GM03348 (cell line): ENCODE measurements around the gene RGS16.
"Not testable (repeated sequence)": the region's sequence is repeated elsewhere in the genome, so short reads cannot be mapped to it uniquely, and the experiment has no call there.

Experiments
- DNase-seq: peaks from one replicate; pipeline ENCODE4 v3.0.0; 2012; ENCODE audit warnings: low spot score

Gene RGS16

GRCh38 chr1:182604175-182605164 lies at the start of gene RGS16:
Gene RGS16, minus strand, starts transcription at chr1:182604389. Its CDS starts 130 bp downstream, at chr1:182604259.
- DNase-seq = peak; percentile 97

- no peak for DNase-seq
Measured at GRCh38 chr1:182653986-182654385, 49.8 kb upstream of the RGS16 start.

GRCh38 chr1:182652933-182653332 lies 48.7 kb upstream of the RGS16 start:
- DNase-seq = no peak

GRCh38 chr1:182651339-182651724 lies 47.1 kb upstream of the RGS16 start:
- no peak for DNase-seq

GRCh38 chr1:182650678-182651338 lies 46.6 kb upstream of the RGS16 start:
- DNase-seq = no peak

- no peak for DNase-seq
Measured at GRCh38 chr1:182649041-182649440, 44.9 kb upstream of the RGS16 start.

GRCh38 chr1:182646739-182647138 lies 42.5 kb upstream of the RGS16 start:
- no peak for DNase-seq

GRCh38 chr1:182644886-182645285 lies 40.7 kb upstream of the RGS16 start:
- DNase-seq = no peak

- DNase-seq = no peak
Measured at GRCh38 chr1:182643699-182644098, 39.5 kb upstream of the RGS16 start.

GRCh38 chr1:182642461-182642860 lies 38.3 kb upstream of the RGS16 start:
- no peak for DNase-seq

GRCh38 chr1:182641561-182641960 lies 37.4 kb upstream of the RGS16 start:
- no peak for DNase-seq

GRCh38 chr1:182639330-182639729 lies 35.1 kb upstream of the RGS16 start:
- DNase-seq = no peak

GRCh38 chr1:182637769-182638168 lies 33.6 kb upstream of the RGS16 start:
- no peak for DNase-seq

- DNase-seq = no peak
Measured at GRCh38 chr1:182635871-182636270, 31.7 kb upstream of the RGS16 start.

- no peak for DNase-seq
Measured at GRCh38 chr1:182634306-182635072, 30.3 kb upstream of the RGS16 start.

GRCh38 chr1:182633657-182634281 lies 29.6 kb upstream of the RGS16 start:
- DNase-seq = no peak

- DNase-seq = no peak
Measured at GRCh38 chr1:182633031-182633430, 28.8 kb upstream of the RGS16 start.

- DNase-seq = not testable (repeated sequence)
Measured at GRCh38 chr1:182632441-182632857, 28.3 kb upstream of the RGS16 start.

- no peak for DNase-seq
Measured at GRCh38 chr1:182631954-182632353, 27.8 kb upstream of the RGS16 start.

GRCh38 chr1:182631053-182631677 lies 27.0 kb upstream of the RGS16 start:
- DNase-seq = no peak

GRCh38 chr1:182630586-182630985 lies 26.4 kb upstream of the RGS16 start:
- no peak for DNase-seq
